AG09319 (cell line): ENCODE data around the gene COL10A1.

ENCODE experiments used
- DNase-seq: peaks from one replicate; pipeline ENCODE4 v3.0.0-alpha.2; 2010; ENCODE audit warnings: low read depth; ENCODE audit errors: extremely low read depth
- TF ChIP-seq, protein P1 (sequence below): IDR thresholded peaks from 2 replicates; pipeline ENCODE4 v1.5.1; 2011; ENCODE audit warnings: low read depth, mild to moderate bottlenecking, inconsistent platforms, low read length, moderate library complexity

COL10A1 gene

GRCh38 chr6:116126032-116126431, at the start of gene COL10A1:
Gene COL10A1, minus strand, starts transcription at chr6:116126132. Its CDS starts 640 bp downstream, at chr6:116125492.
- TF ChIP-seq, protein P1, sequence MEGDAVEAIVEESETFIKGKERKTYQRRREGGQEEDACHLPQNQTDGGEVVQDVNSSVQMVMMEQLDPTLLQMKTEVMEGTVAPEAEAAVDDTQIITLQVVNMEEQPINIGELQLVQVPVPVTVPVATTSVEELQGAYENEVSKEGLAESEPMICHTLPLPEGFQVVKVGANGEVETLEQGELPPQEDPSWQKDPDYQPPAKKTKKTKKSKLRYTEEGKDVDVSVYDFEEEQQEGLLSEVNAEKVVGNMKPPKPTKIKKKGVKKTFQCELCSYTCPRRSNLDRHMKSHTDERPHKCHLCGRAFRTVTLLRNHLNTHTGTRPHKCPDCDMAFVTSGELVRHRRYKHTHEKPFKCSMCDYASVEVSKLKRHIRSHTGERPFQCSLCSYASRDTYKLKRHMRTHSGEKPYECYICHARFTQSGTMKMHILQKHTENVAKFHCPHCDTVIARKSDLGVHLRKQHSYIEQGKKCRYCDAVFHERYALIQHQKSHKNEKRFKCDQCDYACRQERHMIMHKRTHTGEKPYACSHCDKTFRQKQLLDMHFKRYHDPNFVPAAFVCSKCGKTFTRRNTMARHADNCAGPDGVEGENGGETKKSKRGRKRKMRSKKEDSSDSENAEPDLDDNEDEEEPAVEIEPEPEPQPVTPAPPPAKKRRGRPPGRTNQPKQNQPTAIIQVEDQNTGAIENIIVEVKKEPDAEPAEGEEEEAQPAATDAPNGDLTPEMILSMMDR, result no peak

GRCh38 chr6:116175344-116175743, 49.4 kb upstream of the COL10A1 start:
- TF ChIP-seq, protein P1, result no peak
- DNase-seq, result no peak

More at GRCh38 chr6:116126032-116126431, at the start of gene COL10A1:
- no peak for DNase-seq

DNA sequence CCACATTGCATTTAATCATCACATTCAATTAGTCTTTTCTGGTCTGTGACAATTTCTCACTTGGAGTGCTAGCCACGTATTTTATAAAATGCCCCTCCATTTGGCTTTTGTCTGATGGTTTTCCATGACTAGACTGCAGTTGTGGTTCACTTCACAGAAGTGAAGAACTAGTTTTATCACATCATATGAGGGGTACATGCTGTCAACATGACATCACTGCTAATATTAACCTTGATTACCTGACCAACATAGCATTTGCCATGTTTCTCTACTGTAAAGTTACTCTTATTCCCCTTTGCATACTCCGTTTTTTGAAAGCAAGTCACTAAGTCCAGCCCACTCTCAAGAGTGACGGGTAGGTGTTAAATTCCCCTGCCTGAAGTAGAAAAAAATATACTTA, 48.0 kb upstream of the COL10A1 start:
- TF ChIP-seq, protein P1, result no peak

GRCh38 chr6:116170358-116171057, 44.6 kb upstream of the COL10A1 start:
- TF ChIP-seq, protein P1, result no peak
- DNase-seq, result no peak

More for the DNA sequence above, 48.0 kb upstream of the COL10A1 start:
- no peak for DNase-seq

GRCh38 chr6:116169880-116170279, 43.9 kb upstream of the COL10A1 start:
- TF ChIP-seq, protein P1, result no peak
- DNase-seq, result no peak

DNA sequence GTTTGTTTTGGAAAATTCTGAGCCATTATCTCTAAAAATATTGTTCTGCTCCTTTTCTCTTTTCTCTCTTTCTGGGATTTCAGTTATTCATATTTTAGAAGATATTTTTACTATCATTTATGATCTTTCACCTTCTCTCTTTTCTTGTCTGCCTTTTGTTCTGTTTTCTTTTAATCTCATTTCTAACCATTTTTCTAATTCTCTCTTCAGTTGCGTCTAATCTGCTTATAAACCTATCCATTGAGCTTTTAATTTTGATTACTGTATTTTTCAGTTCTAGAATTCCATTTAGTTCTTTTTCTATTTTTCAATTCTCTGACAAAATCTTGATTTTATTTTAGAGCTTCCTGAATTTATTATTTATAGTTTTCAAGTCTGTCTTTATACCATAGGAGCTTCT, 42.2 kb upstream of the COL10A1 start:
- DNase-seq, result no peak

GRCh38 chr6:116166369-116166768, 40.4 kb upstream of the COL10A1 start:
- TF ChIP-seq, protein P1, result no peak

More for the DNA sequence above, 42.2 kb upstream of the COL10A1 start:
- TF ChIP-seq, protein P1, result no peak

More at GRCh38 chr6:116166369-116166768, 40.4 kb upstream of the COL10A1 start:
- no peak for DNase-seq
